BLaER1 treated with 17β-estradiol and CSF1 and Interleukin-3, amounts not matched to agents 10 nM and 100 nM (cell line): ENCODE measurements around the gene SV2C.
"Not testable (repeated sequence)": the region's sequence is repeated elsewhere in the genome, so short reads cannot be mapped to it uniquely, and the experiment has no call there.

ENCODE experiments used
- H3K27ac ChIP-seq, 11 experiments: shearing (Covaris generic); formaldehyde crosslinking; 2 replicates each; pipeline ENCODE4 v1.8.1; 2022
- H3K27me3 ChIP-seq, 11 experiments: shearing (Covaris generic); formaldehyde crosslinking; 2 replicates each; pipeline ENCODE4 v1.8.1; 2022
- H3K36me3 ChIP-seq, 11 experiments: shearing (Covaris generic); formaldehyde crosslinking; 2 replicates each; pipeline ENCODE4 v1.8.1; 2022
- H3K4me1 ChIP-seq, 10 experiments: shearing (Covaris generic); formaldehyde crosslinking; 2 replicates each; pipeline ENCODE4 v1.8.1; 2022
- H3K4me2 ChIP-seq, 11 experiments: shearing (Covaris generic); formaldehyde crosslinking; 2 replicates each; pipeline ENCODE4 v1.8.1; 2022
- H3K4me3 ChIP-seq, 10 experiments: shearing (Covaris generic); formaldehyde crosslinking; 2 replicates each; pipeline ENCODE4 v1.8.1; 2022
- H3K9ac ChIP-seq, 11 experiments: shearing (Covaris generic); formaldehyde crosslinking; 2 replicates each; pipeline ENCODE4 v1.8.1; 2022
- H3K9me3 ChIP-seq, 11 experiments: shearing (Covaris generic); formaldehyde crosslinking; replicated peaks in 1 of 11; 2 replicates each; pipeline ENCODE4 v1.8.1; 2022
- H4K20me1 ChIP-seq, 11 experiments: shearing (Covaris generic); formaldehyde crosslinking; 2 replicates each; pipeline ENCODE4 v1.8.1; 2022
- Cebpa-rat ChIP-seq, 11 experiments: shearing (Covaris generic); IDR thresholded peaks; 2 replicates each; pipeline ENCODE4 v1.8.1; 2022

SV2C gene

GRCh38 chr5:76224898-76225297 is 141.7 kb downstream of the SV2C start:
- Histone ChIP-seq H3K9ac (no peak overlapping the region), H3K36me3 (no peaks in the 10 kb centered on the region), H3K9me3 (no peaks in the 10 kb centered on the region), H3K4me2 (peak overlapping the region in 2 of 11 experiments; percentile 17 to 24; a peak in 3 of 22 replicates), H3K27me3 (no peaks in the 10 kb centered on the region), H4K20me1 (no peaks in the 10 kb centered on the region; a peak in 1 of 22 replicates), H3K4me3 (no peak overlapping the region), H3K27ac (no peak overlapping the region), H3K4me1 (peaks cover 0 to 16% (median 0%) of the 10 kb centered on the region in 10 experiments; a peak in 3 of 20 replicates)
- no peak for TF ChIP-seq Cebpa-rat (IDR thresholded peaks at IDR 0.05)

GRCh38 chr5:76225336-76225735 is 142.2 kb downstream of the SV2C start:
- H3K4me3 ChIP-seq, result no peak overlapping the region
- no peak overlapping the region for H3K27ac ChIP-seq
- no peak for TF ChIP-seq Cebpa-rat (IDR thresholded peaks at IDR 0.05)
- H3K36me3 ChIP-seq, result no peaks in the 10 kb centered on the region
- H3K4me2 ChIP-seq, result peak overlapping the region in 1 of 11 experiments; percentile 24; a peak in 1 of 22 replicates
- H3K9ac ChIP-seq, result no peak overlapping the region
- H3K9me3 ChIP-seq, result no peaks in the 10 kb centered on the region
- H3K27me3 ChIP-seq, result no peaks in the 10 kb centered on the region
- H3K4me1 ChIP-seq, result peaks cover 0 to 16% (median 0%) of the 10 kb centered on the region in 10 experiments; a peak in 3 of 20 replicates
- no peaks in the 10 kb centered on the region; a peak in 1 of 22 replicates for H4K20me1 ChIP-seq

GRCh38 chr5:76229900-76230299 is 146.7 kb downstream of the SV2C start:
- Histone ChIP-seq H3K4me3 (no peak overlapping the region), H4K20me1 (no peaks in the 10 kb centered on the region; a peak in 1 of 22 replicates), H3K4me1 (peaks cover 0 to 4% (median 0%) of the 10 kb centered on the region in 10 experiments; a peak in 2 of 20 replicates), H3K27ac (no peak overlapping the region), H3K36me3 (no peaks in the 10 kb centered on the region), H3K9ac (no peak overlapping the region), H3K27me3 (no peaks in the 10 kb centered on the region), H3K9me3 (no peaks in the 10 kb centered on the region), H3K4me2 (no peak overlapping the region)
- no peak for TF ChIP-seq Cebpa-rat (IDR thresholded peaks at IDR 0.05)

DNA sequence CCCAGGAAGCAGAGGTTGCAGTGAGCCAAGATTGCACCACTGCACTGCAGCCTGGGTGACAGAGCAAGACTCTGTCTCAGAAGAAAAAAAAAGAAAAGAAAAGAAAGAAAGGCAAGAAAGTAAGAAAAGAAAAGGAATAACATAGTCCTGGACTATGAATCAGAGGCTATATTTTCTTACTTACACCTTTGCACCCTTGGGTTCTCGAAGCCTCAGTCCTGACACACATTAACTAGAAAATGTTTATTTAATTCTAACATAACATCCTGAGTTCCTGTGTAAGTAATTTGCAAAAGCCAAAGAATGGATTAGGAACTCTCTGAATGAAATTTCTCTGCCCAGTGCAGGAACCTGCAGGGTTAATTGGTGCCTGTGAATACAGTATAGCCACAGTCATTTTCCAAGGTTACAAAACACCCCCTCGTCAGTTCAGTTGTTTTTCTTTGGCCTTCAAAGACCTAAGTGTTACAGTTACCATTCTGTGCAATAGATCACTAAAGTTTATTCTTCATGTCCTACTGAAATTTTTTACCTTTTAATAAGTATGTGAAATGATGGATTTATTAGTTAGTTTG is 147.6 kb downstream of the SV2C start:
- H3K27ac ChIP-seq, result no peak overlapping the region
- H3K9me3 ChIP-seq, result no peaks in the 10 kb centered on the region
- no peaks in the 10 kb centered on the region for H3K4me1 ChIP-seq
- TF ChIP-seq Cebpa-rat (IDR thresholded peaks at IDR 0.05), result no peak
- H3K9ac ChIP-seq, result no peak overlapping the region
- no peaks in the 10 kb centered on the region for H3K36me3 ChIP-seq
- H3K4me2 ChIP-seq, result no peak overlapping the region
- no peaks in the 10 kb centered on the region for H3K27me3 ChIP-seq
- no peaks in the 10 kb centered on the region; a peak in 1 of 22 replicates for H4K20me1 ChIP-seq
- no peak overlapping the region for H3K4me3 ChIP-seq

- peaks cover 0 to 23% (median 0%) of the 10 kb centered on the region in 11 experiments; a peak in 4 of 22 replicates for H3K9me3 ChIP-seq
- H4K20me1 ChIP-seq, result no peaks in the 10 kb centered on the region
- no peaks in the 10 kb centered on the region for H3K36me3 ChIP-seq
- no peak overlapping the region for H3K9ac ChIP-seq
- no peak for TF ChIP-seq Cebpa-rat (IDR thresholded peaks at IDR 0.05)
- H3K4me2 ChIP-seq, result no peak overlapping the region
- H3K4me1 ChIP-seq, result no peaks in the 10 kb centered on the region
- H3K27ac ChIP-seq, result no peak overlapping the region
- H3K4me3 ChIP-seq, result no peak overlapping the region
- no peaks in the 10 kb centered on the region for H3K27me3 ChIP-seq
Measured at GRCh38 chr5:76234665-76235064, 151.5 kb downstream of the SV2C start.

DNA sequence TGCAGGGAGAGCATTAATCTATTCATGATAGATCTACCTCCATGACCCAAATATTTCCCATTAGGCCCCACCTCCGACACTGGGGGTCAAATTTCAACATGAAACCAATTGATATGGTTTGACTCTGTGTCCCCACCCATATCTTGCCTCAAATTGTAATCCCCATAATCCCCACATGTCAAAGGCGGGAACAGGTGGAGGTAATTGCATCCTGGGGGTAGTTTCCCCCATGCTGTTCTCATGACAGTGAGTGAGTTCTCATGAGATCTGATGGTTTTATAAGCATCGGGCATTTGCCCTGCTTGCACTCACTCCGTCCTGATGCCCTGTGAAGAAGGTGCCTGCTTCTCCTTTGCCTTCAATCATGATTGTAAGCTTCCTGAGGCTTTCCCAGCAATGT is 153.5 kb downstream of the SV2C start:
- H3K36me3 ChIP-seq, result no peaks in the 10 kb centered on the region
- no peak overlapping the region for H3K4me3 ChIP-seq
- H3K4me1 ChIP-seq, result no peaks in the 10 kb centered on the region
- peaks cover 0 to 23% (median 0%) of the 10 kb centered on the region in 11 experiments; a peak in 4 of 22 replicates for H3K9me3 ChIP-seq
- no peak overlapping the region for H3K4me2 ChIP-seq
- no peak overlapping the region for H3K27ac ChIP-seq
- no peak for TF ChIP-seq Cebpa-rat (IDR thresholded peaks at IDR 0.05)
- no peaks in the 10 kb centered on the region for H3K27me3 ChIP-seq
- H3K9ac ChIP-seq, result no peak overlapping the region
- no peaks in the 10 kb centered on the region for H4K20me1 ChIP-seq

DNA sequence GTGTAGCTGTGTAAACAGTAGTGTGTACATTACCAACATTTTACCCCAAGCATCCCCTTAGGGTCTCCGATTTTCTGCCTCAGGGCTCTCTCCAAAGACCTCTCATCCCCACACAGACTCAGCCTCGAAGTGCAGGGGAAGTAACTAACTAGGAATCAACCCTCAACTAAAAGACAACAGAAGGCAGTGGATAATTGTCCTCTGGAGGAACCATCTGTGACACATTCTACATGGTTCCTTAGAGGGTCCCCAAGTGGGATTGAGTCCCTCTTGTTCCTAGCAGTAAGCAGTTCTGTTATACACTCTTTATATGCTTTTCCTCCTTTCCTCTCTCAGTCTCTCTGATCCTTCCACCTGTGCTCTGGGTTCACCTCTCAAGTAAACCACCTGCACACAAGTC is 157.2 kb downstream of the SV2C start:
- no peak overlapping the region for H3K4me2 ChIP-seq
- 0 out of 20 replicates have a peak, but pooled peaks cover 0 to 4% (median 0%) of the 10 kb centered on the region in 10 experiments for H3K4me1 ChIP-seq
- no peaks in the 10 kb centered on the region for H3K27me3 ChIP-seq
- no peak overlapping the region for H3K9ac ChIP-seq
- peaks cover 0 to 23% (median 0%) of the 10 kb centered on the region in 11 experiments; a peak in 4 of 22 replicates for H3K9me3 ChIP-seq
- TF ChIP-seq Cebpa-rat (IDR thresholded peaks at IDR 0.05), result no peak
- no peak overlapping the region for H3K27ac ChIP-seq
- H3K36me3 ChIP-seq, result no peaks in the 10 kb centered on the region
- H4K20me1 ChIP-seq, result no peaks in the 10 kb centered on the region
- H3K4me3 ChIP-seq, result no peak overlapping the region

- H4K20me1 ChIP-seq, H3K9ac ChIP-seq, H3K4me1 ChIP-seq, H3K4me3 ChIP-seq, H3K4me2 ChIP-seq, H3K36me3 ChIP-seq, H3K27ac ChIP-seq, H3K27me3 ChIP-seq: not testable (repeated sequence)
- H3K9me3 ChIP-seq, result peaks cover 0 to 17% (median 0%) of the 10 kb centered on the region in 11 experiments; a peak in 4 of 22 replicates
Measured at GRCh38 chr5:76242155-76242554, 159.0 kb downstream of the SV2C start.

- no peak overlapping the region for H3K4me3 ChIP-seq
- no peaks in the 10 kb centered on the region for H3K27me3 ChIP-seq
- no peaks in the 10 kb centered on the region for H4K20me1 ChIP-seq
- no peak overlapping the region for H3K27ac ChIP-seq
- H3K36me3 ChIP-seq, result no peaks in the 10 kb centered on the region
- H3K9ac ChIP-seq, result no peak overlapping the region
- no peak overlapping the region for H3K4me2 ChIP-seq
- TF ChIP-seq Cebpa-rat (IDR thresholded peaks at IDR 0.05), result no peak
- H3K4me1 ChIP-seq, result 0 out of 20 replicates have a peak, but pooled peaks cover 0 to 6% (median 0%) of the 10 kb centered on the region in 10 experiments
- H3K9me3 ChIP-seq, result no peaks in the 10 kb centered on the region
Measured at GRCh38 chr5:76245590-76245989, 162.4 kb downstream of the SV2C start.

DNA sequence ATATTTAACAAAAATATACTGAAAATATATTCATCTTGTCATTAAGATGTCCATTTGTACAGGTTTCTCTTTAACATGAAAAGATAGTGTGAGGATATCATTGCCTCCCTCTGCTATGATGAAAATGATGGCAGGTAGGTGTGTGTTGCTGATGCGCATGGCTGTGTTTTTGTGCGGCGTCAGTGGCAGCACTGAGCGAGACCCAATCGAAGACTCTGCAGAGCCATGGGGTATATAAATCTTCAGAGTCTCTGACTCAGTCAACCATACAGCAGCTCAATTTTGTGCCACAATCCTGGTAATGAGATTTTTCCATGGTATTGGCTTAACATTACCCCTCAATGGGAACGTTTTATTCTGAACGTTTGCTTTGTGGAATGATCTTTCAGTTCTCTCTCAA is 166.4 kb downstream of the SV2C start:
- no peaks in the 10 kb centered on the region for H4K20me1 ChIP-seq
- no peaks in the 10 kb centered on the region for H3K27me3 ChIP-seq
- H3K36me3 ChIP-seq, result no peaks in the 10 kb centered on the region
- H3K27ac ChIP-seq, result no peak overlapping the region
- H3K9ac ChIP-seq, result no peak overlapping the region
- H3K9me3 ChIP-seq, result no peaks in the 10 kb centered on the region
- no peak for TF ChIP-seq Cebpa-rat (IDR thresholded peaks at IDR 0.05)
- H3K4me1 ChIP-seq, result 0 out of 20 replicates have a peak, but pooled peaks cover 0 to 6% (median 0%) of the 10 kb centered on the region in 10 experiments
- H3K4me3 ChIP-seq, result no peak overlapping the region
- no peak overlapping the region for H3K4me2 ChIP-seq
